Inferior parietal cortex (tissue), 1 donor: ENCODE measurements around the gene IL33.

Experiments
- DNase-seq: peaks from one replicate; pipeline ENCODE4 v3.0.0-alpha.2; 2016; ENCODE audit errors: extremely low spot score

IL33 gene

DNA sequence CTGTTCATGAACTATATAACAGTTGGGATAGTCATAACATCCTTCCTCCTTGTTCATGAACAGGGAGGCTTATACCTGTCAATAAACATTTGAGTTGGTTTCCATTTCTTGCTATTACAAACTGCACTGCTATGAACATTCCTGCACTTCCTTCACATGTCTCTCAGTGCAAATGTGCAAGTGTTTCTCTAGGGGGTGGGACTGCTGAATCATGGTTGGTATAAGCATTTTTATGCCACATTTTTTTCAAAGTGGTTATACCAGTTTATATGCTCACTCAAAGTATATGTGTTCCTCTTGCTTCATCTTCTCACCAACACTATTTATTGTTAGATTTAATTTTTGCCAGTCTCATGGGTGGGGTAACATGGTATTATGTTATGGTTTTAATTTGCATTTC, 86.8 kb downstream of the IL33 start:
- no peak for DNase-seq

DNA sequence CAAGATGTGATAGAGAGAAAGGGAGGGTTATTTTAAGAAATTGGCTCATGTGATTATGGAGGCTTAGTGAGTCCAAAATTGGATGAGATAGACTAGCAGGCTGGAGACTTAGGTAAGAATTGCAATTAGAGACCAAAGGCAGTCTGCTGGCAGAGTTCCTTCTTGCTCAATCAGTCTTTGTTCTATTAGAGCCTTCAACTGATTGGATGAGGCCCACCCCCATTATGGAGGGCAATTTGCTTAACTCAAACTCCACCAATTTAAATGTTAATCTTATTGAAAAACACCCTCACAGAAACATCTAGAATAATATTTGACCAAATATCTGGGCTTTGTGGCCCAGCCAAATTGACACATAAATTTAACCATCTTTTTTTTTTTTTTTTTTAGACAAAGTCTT, 88.6 kb downstream of the IL33 start:
- no peak for DNase-seq

DNA sequence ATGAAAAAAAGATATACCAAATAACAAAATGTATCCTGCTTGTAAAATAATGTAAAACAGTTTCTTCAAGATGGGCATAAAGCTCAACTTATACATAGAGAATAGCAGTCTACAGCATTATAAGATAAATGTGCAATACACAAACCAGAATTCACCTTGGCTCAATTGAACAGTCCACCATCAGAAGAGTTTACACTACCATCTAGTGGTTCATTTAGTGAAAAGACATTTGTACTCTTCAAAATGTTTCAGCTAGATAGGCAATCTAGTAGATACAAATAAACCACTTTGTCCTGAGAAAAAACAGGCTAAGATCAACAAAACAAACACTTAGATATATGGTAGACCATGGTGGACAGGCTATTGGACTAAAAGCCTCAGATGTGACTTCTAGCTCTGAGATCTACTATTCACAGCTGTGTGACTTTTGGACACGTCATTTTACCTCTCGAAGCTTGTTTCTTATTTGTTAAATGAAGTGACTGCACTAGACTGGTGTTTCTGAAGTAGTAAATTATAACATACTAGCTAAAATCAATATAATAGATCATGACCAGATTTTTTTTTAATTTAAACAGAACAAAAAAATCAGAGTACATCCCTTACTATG, 90.5 kb downstream of the IL33 start:
- peak; percentile 81 for DNase-seq
